B cell (primary cell): ENCODE measurements around the gene CCL15. TPM values are rescaled to one million over a fixed set of nuclear protein-coding genes. Genes with fewer than 3 reads are reported as not detected.

ENCODE experiments used
- ATAC-seq: fragments of 200-7000 bp; cut with Tn5 transposase; one replicate; pipeline ENCODE4 v1.10.0; 2021; ENCODE audit warnings: low read depth, mild to moderate bottlenecking, moderate number of reproducible peaks, moderate library complexity
- CTCF ChIA-PET: fragments of 350-600 bp; sonication (Branson Sonifier 250); formaldehyde crosslinking; loops from one replicate; lab custom pipeline; 2021; ENCODE audit warnings: antibody characterized with exemption, inconsistent platforms; lab: Charles Lee
- POLR2A ChIA-PET: fragments of 350-600 bp; sonication (Branson Sonifier 250); formaldehyde crosslinking; loops from one replicate; lab custom pipeline; 2021; ENCODE audit warnings: antibody characterized with exemption; lab: Charles Lee
- DNase-seq: peaks from one replicate; pipeline ENCODE4 v3.0.0; 2013
- H2AFZ ChIP-seq: 2 replicates; pipeline ENCODE4 v1.6.1; 2012; ENCODE audit warnings: mild to moderate bottlenecking, low read depth, low read length; ENCODE audit not compliant: insufficient read depth, poor library complexity, severe bottlenecking
- H3K27ac ChIP-seq, 2 donors: 1 replicate in 1 of 2; 2 replicates in 1 of 2; pipeline ENCODE4 v1.5.1; 2012 to 2013; ENCODE audit warnings: low read length in 2 of 2, mild to moderate bottlenecking in 2 of 2, moderate library complexity in 1 of 2
- H3K27me3 ChIP-seq, 4 experiments: fragments of 200-600 bp in 1 of 4; sonication (generic) in 1 of 4; replicated peaks in 1 of 4; 1 replicate in 2 of 4; 2 replicates in 2 of 4; pipeline versions ENCODE4 v1.6.1 to v1.7.0; 2013 to 2016; ENCODE audit warnings: low read length in 3 of 4, mild to moderate bottlenecking in 2 of 4, mixed read lengths in 1 of 4, moderate library complexity in 1 of 4; ENCODE audit not compliant: insufficient read depth in 4 of 4, control insufficient read depth in 3 of 4; ENCODE audit errors: control extremely low read depth in 1 of 4
- H3K36me3 ChIP-seq, 2 experiments: replicated peaks in 1 of 2; 1 replicate in 1 of 2; 2 replicates in 1 of 2; pipeline versions ENCODE4 v1.6.1 to v1.7.1; 2013; ENCODE audit warnings: low read length in 1 of 2; ENCODE audit not compliant: insufficient read depth in 2 of 2, control insufficient read depth in 1 of 2; ENCODE audit errors: control extremely low read depth in 1 of 2, extremely low read depth in 1 of 2
- H3K4me1 ChIP-seq, 2 donors: fragments of 200-600 bp in 1 of 2; sonication (generic) in 1 of 2; 1 replicate in 1 of 2; 2 replicates in 1 of 2; pipeline versions ENCODE4 v1.5.1 to v1.6.1; 2013 to 2017; ENCODE audit warnings: low read length in 2 of 2; ENCODE audit not compliant: control insufficient read depth in 2 of 2, insufficient read depth in 2 of 2
- H3K4me2 ChIP-seq: replicated peaks from 2 replicates; pipeline ENCODE3; 2012; ENCODE audit warnings: mild to moderate bottlenecking, low read depth, low read length; ENCODE audit not compliant: poor library complexity, severe bottlenecking
- H3K4me3 ChIP-seq, 5 experiments: fragments of 200-600 bp in 1 of 5; sonication (generic) in 1 of 5; 1 replicate in 3 of 5; 2 replicates in 2 of 5; pipeline versions ENCODE4 v1.5.1 to v1.7.0; 2011 to 2016; ENCODE audit warnings: low read length in 4 of 5, mild to moderate bottlenecking in 4 of 5, low read depth in 2 of 5, control low read depth in 1 of 5, moderate library complexity in 1 of 5; ENCODE audit not compliant: insufficient read depth in 1 of 5; ENCODE audit errors: control extremely low read depth in 1 of 5, extremely low read depth in 1 of 5
- H3K79me2 ChIP-seq: fragments of 200-600 bp; sonication (generic); one replicate; pipeline ENCODE4 v1.6.0; 2016; ENCODE audit warnings: low read length; ENCODE audit not compliant: control insufficient read depth, insufficient read depth
- H3K9ac ChIP-seq: fragments of 200-600 bp; sonication (generic); 2 replicates; pipeline ENCODE4 v1.6.1; 2017; ENCODE audit warnings: mild to moderate bottlenecking, low read length, moderate library complexity
- H3K9me3 ChIP-seq, 3 donors: one replicate each; pipeline versions ENCODE4 v1.6.1 to v1.7.1; 2013; ENCODE audit warnings: low read length in 2 of 3; ENCODE audit not compliant: control insufficient read depth in 2 of 3, insufficient read depth in 1 of 3; ENCODE audit errors: control extremely low read depth in 1 of 3
- H4K20me1 ChIP-seq: 2 replicates; pipeline ENCODE4 v1.6.0; 2012; ENCODE audit warnings: mild to moderate bottlenecking, low read length; ENCODE audit not compliant: insufficient read depth, control insufficient read depth, poor library complexity, severe bottlenecking
- H3K27ac Mint-ChIP-seq: one replicate; pipeline ENCODE4 v1.8.0; 2021; ENCODE audit warnings: mixed read lengths
- H3K27me3 Mint-ChIP-seq: one replicate; pipeline ENCODE4 v1.8.0; 2021; ENCODE audit warnings: mixed read lengths
- H3K4me1 Mint-ChIP-seq: one replicate; pipeline ENCODE4 v1.8.0; 2021; ENCODE audit warnings: mixed read lengths
- H3K4me3 Mint-ChIP-seq: one replicate; pipeline ENCODE4 v1.8.0; 2021; ENCODE audit warnings: mixed read lengths
- H3K9me3 Mint-ChIP-seq: one replicate; pipeline ENCODE4 v1.8.0; 2022; ENCODE audit warnings: mixed read lengths; ENCODE audit not compliant: insufficient read depth
- EZH2 ChIP-seq: IDR thresholded peaks from 2 replicates; pipeline ENCODE4 v1.6.1; 2012; ENCODE audit warnings: borderline replicate concordance, low read depth, mild to moderate bottlenecking, moderate library complexity, low read length; ENCODE audit not compliant: insufficient read depth, poor library complexity, severe bottlenecking
- WGBS: methylation state at CpG from one replicate; pipeline ENCODE4 v1.1.5; 2013; ENCODE audit warnings: missing lambda C conversion rate; ENCODE audit not compliant: insufficient coverage; 5-methylcytosine and 5-hydroxymethylcytosine counted together
- intact Hi-C: fragments of 100-400 bp; cut with micrococcal nuclease; formaldehyde crosslinking; loops from one replicate; pipeline ENCODE4 v1.10.0; 2022
- polyA plus RNA-seq: library from polyadenylated mRNA; depleted of rRNA; stranded (reverse); fragments of >200 nt; gene quantifications from 2 replicates; pipeline ENCODE4 v1.2.3, GENCODE V29; 2012
- total RNA-seq, 2 donors: library from RNA; stranded (reverse); fragments of 120-200 nt in 1 of 2; gene quantifications; 1 replicate in 1 of 2; 2 replicates in 1 of 2; pipeline versions ENCODE4 v1.2.3 to v1.2.4, GENCODE V29; 2013 to 2022
- TF ChIP-seq, protein P1 (sequence below): fragments of 200-600 bp; IDR thresholded peaks from one replicate; pipeline ENCODE4 v1.8.0; 2022; ENCODE audit warnings: antibody characterized with exemption, mild to moderate bottlenecking

Gene CCL15
- total and polyA plus RNA-seq, 2 donors (not counting 1 experiment from before 2014, with no cell fraction given): not detected

DNA sequence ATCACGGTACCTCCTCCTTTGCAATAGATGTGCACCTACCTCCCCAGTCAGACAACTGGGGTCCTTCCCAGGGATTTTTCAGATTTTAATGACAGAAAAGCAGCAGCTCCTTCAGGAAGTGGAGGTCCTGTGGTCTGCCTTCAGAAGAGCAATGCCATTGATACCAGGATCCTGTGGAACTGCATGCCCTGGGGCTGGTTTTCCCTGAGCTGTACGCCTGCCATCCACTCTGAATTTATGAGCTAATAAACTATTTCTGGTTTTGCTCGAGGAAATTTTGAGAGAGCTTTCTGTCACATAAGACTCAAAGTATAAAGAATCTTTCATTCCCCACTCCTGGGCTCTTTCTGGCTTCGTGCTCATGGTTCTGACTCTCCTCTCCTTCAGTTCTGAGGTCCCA is 26.4 kb upstream of the CCL15 start:
- Mint-ChIP-seq H3K27me3 (peaks cover 41% of the 10 kb centered on the region), H3K4me3 (no peak overlapping the region), H3K4me1 (no peaks in the 10 kb centered on the region), H3K27ac (no peak overlapping the region), H3K9me3 (no peaks in the 10 kb centered on the region)
- WGBS: 70% methylated on average over 3 of the region's 4 CpGs
- ATAC-seq (no peak), DNase-seq (no peak)
- Histone ChIP-seq H3K27me3 (peaks cover 0 to 13% (median 5%) of the 10 kb centered on the region in 4 experiments), H3K4me1 (no peaks in the 10 kb centered on the region), H3K4me2 (no peak overlapping the region), H2AFZ (no peak overlapping the region), H3K79me2 (no peaks in the 10 kb centered on the region), H3K27ac (no peak overlapping the region), H3K36me3 (no peaks in the 10 kb centered on the region), H3K9ac (no peak overlapping the region), H4K20me1 (no peaks in the 10 kb centered on the region), H3K4me3 (no peak overlapping the region), H3K9me3 (peaks cover 0 to 9% (median 0%) of the 10 kb centered on the region in 3 donors)
- ChIA-PET CTCF (interaction anchor here (0.6 kb wide), 1 partner anchor 34 kb away, joined by 3 read pairs; no protein-coding TSS in a partner anchor), POLR2A (no interaction called here)
- intact Hi-C loops: no loop called here
- TF ChIP-seq, protein P1, sequence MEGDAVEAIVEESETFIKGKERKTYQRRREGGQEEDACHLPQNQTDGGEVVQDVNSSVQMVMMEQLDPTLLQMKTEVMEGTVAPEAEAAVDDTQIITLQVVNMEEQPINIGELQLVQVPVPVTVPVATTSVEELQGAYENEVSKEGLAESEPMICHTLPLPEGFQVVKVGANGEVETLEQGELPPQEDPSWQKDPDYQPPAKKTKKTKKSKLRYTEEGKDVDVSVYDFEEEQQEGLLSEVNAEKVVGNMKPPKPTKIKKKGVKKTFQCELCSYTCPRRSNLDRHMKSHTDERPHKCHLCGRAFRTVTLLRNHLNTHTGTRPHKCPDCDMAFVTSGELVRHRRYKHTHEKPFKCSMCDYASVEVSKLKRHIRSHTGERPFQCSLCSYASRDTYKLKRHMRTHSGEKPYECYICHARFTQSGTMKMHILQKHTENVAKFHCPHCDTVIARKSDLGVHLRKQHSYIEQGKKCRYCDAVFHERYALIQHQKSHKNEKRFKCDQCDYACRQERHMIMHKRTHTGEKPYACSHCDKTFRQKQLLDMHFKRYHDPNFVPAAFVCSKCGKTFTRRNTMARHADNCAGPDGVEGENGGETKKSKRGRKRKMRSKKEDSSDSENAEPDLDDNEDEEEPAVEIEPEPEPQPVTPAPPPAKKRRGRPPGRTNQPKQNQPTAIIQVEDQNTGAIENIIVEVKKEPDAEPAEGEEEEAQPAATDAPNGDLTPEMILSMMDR: no peak
- TF ChIP-seq EZH2: no peak

DNA sequence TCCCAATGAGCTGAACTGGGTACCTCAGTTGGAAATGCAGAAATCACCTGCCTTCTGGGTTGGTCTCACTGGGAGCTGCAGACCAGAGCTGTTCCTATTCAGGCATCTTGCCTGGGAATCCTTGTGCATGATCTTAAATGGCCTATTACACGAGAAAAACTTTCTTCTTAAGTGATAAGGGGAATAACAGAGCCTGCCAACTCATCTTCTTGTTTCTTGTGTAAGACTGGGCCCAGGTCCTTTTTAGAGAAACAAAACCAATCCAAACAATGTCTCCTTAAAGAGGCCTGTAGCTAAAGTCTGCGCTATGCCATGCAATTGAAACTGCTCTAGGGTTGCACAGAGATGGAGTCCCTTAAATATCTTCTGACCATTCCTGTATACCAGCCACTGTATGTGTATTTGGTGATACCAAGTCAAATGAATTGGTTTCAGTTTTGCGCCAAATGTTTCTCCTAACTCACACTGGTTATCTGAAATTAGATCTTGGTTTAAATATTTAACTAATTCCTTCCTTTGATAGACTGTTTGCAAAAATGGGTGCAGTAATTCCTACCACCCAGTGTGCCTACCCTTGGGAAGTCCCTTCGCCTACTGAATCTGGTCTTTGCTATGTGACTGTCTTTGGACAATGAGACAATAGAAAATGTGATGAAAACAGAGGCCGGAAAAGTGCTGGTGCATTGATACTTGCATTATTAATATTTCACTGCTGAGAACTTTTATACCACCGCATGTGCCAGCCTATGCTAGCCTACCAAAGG is 22.9 kb upstream of the CCL15 start:
- CTCF ChIA-PET: no interaction called here
- no peak overlapping the region for H3K4me3 Mint-ChIP-seq
- peaks cover 2% of the 10 kb centered on the region for H3K9me3 Mint-ChIP-seq
- TF ChIP-seq, protein P1: no peak
- TF ChIP-seq EZH2: no peak
- Histone ChIP-seq H3K4me2 (no peak overlapping the region), H3K9ac (no peak overlapping the region), H3K4me3 (no peak overlapping the region), H3K79me2 (no peaks in the 10 kb centered on the region), H3K27me3 (peaks cover 0 to 8% (median 0%) of the 10 kb centered on the region in 4 experiments), H3K4me1 (no peaks in the 10 kb centered on the region), H3K36me3 (no peaks in the 10 kb centered on the region), H3K27ac (no peak overlapping the region), H4K20me1 (no peaks in the 10 kb centered on the region), H2AFZ (no peak overlapping the region), H3K9me3 (peaks cover 0 to 11% (median 0%) of the 10 kb centered on the region in 3 donors)
- H3K27ac Mint-ChIP-seq: no peak overlapping the region
- no CpG with 5 or more reads among the region's 6 CpGs for WGBS
- intact Hi-C loops: no loop called here
- H3K4me1 Mint-ChIP-seq: no peaks in the 10 kb centered on the region
- H3K27me3 Mint-ChIP-seq: peaks cover 26% of the 10 kb centered on the region
- ATAC-seq: no peak
- no peak for DNase-seq
- POLR2A ChIA-PET: no interaction called here
